NCI-H345 treated with DMSO at 0.1 percent for 48 hours (cell line): ENCODE measurements around the gene DPT.

Experiments used
- DNase-seq: peaks from one replicate; lab custom pipeline; 2025; ENCODE audit not compliant: unreplicated experiment; lab: John Stamatoyannopoulos, UW

The DPT gene

DNA sequence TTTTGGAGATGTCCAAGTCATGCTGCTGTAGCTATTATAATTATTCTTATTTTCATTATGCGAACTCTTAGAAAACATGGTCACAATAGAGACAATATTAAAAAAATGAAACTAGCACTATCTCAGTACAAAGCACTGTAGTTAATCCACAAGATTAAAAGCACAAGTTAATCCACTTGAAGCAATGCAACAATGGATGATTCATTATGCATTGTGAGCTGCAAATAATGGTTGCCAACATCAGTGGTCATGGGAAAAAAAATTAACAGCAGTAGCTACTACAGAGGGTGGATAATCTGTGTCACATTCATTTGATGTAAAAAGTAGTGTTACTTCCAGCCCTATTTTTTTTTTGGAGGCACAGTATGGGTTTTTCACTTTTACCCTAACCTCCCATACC lies 56.7 kb downstream of the DPT start:
- DNase-seq = no peak

GRCh38 chr1:168671782-168672181 lies 57.2 kb downstream of the DPT start:
- DNase-seq = no peak

DNA sequence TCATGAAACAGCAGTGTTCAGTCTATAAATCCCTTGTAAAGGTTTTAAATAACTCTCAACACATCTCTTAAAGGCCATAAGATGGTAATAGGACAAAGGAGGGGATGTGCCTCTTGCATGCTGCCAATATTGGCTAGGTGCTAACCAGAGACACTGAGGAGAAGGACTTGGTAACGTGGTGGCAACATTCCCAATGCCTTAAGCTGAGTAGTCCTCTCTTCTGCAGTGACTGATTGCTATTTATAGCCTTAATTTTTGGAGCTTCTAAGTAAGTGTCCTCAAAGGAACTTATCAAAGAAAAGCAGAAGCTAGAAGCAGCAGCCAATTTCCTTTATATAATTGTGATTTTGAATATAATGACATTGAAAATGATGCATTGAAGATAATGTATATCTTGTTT lies 63.0 kb downstream of the DPT start:
- DNase-seq = no peak

- no peak for DNase-seq
Measured at GRCh38 chr1:168664069-168664834, 64.8 kb downstream of the DPT start.

DNA sequence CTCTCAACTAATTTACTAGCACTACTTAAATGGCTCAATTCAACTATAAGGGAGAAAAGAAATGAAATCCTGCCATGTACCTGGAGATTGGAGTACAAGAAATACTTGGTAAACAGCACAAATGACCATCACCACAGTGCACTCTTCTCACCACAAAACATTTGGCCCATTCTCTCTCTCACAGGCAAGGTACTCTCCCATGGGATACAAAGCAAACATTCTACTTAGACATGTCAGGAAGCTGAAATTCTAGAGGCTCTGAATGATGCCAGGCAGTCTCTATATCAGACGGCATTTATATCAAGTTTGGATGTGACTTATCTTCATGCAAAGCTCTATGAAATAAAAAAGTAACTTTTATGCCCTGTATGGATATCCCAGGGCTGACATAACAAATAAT lies 72.5 kb downstream of the DPT start:
- no peak for DNase-seq

GRCh38 chr1:168654198-168654915 lies 74.6 kb downstream of the DPT start:
- DNase-seq = no peak

GRCh38 chr1:168653567-168653966 lies 75.4 kb downstream of the DPT start:
- no peak for DNase-seq

DNA sequence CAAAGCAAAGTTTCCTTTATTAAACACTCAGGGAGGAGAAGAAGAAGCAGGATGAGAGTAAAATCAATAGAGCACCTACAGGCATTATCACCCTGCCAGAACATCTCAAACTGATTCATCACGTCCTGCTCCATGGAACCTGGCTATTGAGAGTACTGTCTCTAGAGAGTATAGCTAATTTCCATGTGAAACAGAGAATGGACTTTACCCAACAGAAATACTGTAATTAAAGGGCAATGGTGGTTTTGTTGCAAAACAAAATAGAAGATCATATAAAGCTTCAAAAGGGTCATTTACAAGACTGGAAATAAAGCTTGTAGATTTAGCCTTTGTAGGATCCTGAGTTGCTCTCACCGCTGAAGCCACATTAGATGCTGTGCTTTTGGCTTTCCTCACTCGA lies 83.3 kb downstream of the DPT start:
- DNase-seq = no peak
